Astrocyte (in vitro differentiated cells and primary cell): Measurements from ENCODE around the gene MAN2A1. TPM values are rescaled to one million over a fixed set of nuclear protein-coding genes. Genes with fewer than 3 reads are reported as not detected.

Experiments
- DNase-seq: peaks from one replicate; pipeline ENCODE4 v3.0.0-alpha.2; 2010; ENCODE audit warnings: low read depth
- FAIRE-seq: peaks from 2 replicates; lab custom pipeline; 2011; peaks lifted over from hg19 to GRCh38; lab: Jason Lieb, UNC
- H2AFZ ChIP-seq: 2 replicates; pipeline ENCODE4 v1.6.0; 2012; ENCODE audit warnings: low read depth, low read length, inconsistent platforms
- H3K27ac ChIP-seq: 2 replicates; pipeline ENCODE4 v1.5.1; 2011; ENCODE audit warnings: low read depth, low read length, inconsistent platforms
- H3K27me3 ChIP-seq: 2 replicates; pipeline ENCODE4 v1.6.0; 2011; ENCODE audit warnings: low read length, inconsistent platforms; ENCODE audit not compliant: insufficient read depth
- H3K36me3 ChIP-seq: 2 replicates; pipeline ENCODE4 v1.5.1; 2011; ENCODE audit warnings: low read length, inconsistent platforms; ENCODE audit not compliant: insufficient read depth
- H3K4me1 ChIP-seq: 2 replicates; pipeline ENCODE4 v1.5.1; 2011; ENCODE audit warnings: low read length, inconsistent platforms; ENCODE audit not compliant: insufficient read depth
- H3K4me2 ChIP-seq: 2 replicates; pipeline ENCODE4 v1.6.0; 2012; ENCODE audit warnings: low read length, inconsistent platforms
- H3K4me3 ChIP-seq: 2 replicates; pipeline ENCODE4 v1.5.1; 2011; ENCODE audit warnings: low read depth, mild to moderate bottlenecking, low read length, inconsistent platforms; ENCODE audit not compliant: insufficient read depth
- H3K79me2 ChIP-seq: 2 replicates; pipeline ENCODE4 v1.6.0; 2012; ENCODE audit warnings: mild to moderate bottlenecking, low read length, inconsistent platforms; ENCODE audit not compliant: insufficient read depth
- H3K9ac ChIP-seq: 2 replicates; pipeline ENCODE4 v1.6.0; 2012; ENCODE audit warnings: mild to moderate bottlenecking, low read length, inconsistent platforms
- H3K9me3 ChIP-seq: 2 replicates; pipeline ENCODE4 v1.5.1; 2012; ENCODE audit warnings: low read depth, mild to moderate bottlenecking, low read length, inconsistent platforms; ENCODE audit not compliant: insufficient read depth
- H4K20me1 ChIP-seq: 2 replicates; pipeline ENCODE4 v1.6.0; 2012; ENCODE audit warnings: low read length, inconsistent platforms; ENCODE audit not compliant: insufficient read depth
- H3K27ac Mint-ChIP-seq: one replicate; pipeline ENCODE4 v1.8.0; 2021; ENCODE audit warnings: mild to moderate bottlenecking, mixed read lengths; ENCODE audit not compliant: unreplicated experiment
- H3K27me3 Mint-ChIP-seq: one replicate; pipeline ENCODE4 v1.8.0; 2021; ENCODE audit warnings: low read depth, mixed read lengths; ENCODE audit not compliant: unreplicated experiment
- H3K36me3 Mint-ChIP-seq: one replicate; pipeline ENCODE4 v1.8.0; 2021; ENCODE audit warnings: low read depth, mixed read lengths; ENCODE audit not compliant: unreplicated experiment
- H3K4me1 Mint-ChIP-seq: one replicate; pipeline ENCODE4 v1.8.0; 2021; ENCODE audit warnings: low read depth, mixed read lengths; ENCODE audit not compliant: unreplicated experiment
- H3K4me3 Mint-ChIP-seq: one replicate; pipeline ENCODE4 v1.8.0; 2021; ENCODE audit warnings: mild to moderate bottlenecking, moderate library complexity, mixed read lengths; ENCODE audit not compliant: unreplicated experiment
- H3K9me3 Mint-ChIP-seq: one replicate; pipeline ENCODE4 v1.8.0; 2021; ENCODE audit warnings: mild to moderate bottlenecking, mixed read lengths; ENCODE audit not compliant: unreplicated experiment
- CTCF ChIP-seq: IDR thresholded peaks from 2 replicates; pipeline ENCODE4 v1.5.1; 2011; ENCODE audit warnings: low read depth, mild to moderate bottlenecking, inconsistent platforms, low read length, moderate library complexity; ENCODE audit not compliant: insufficient read depth
- EZH2 ChIP-seq: IDR thresholded peaks from 2 replicates; pipeline ENCODE4 v1.6.1; 2012; ENCODE audit warnings: mild to moderate bottlenecking, low read length, inconsistent platforms; ENCODE audit not compliant: insufficient read depth
- total RNA-seq: library from RNA; stranded (reverse); gene quantifications from 2 replicates; pipeline ENCODE4 v1.2.1, GENCODE V29; 2021

MAN2A1 gene
- total RNA-seq, 1 donor from 2014 or later: 109 TPM

- Histone ChIP-seq H3K79me2 (no peaks in the 10 kb centered on the region), H3K9ac (no peak overlapping the region), H3K27ac (no peak overlapping the region), H3K4me2 (no peak overlapping the region), H2AFZ (no peak overlapping the region), H3K36me3 (peaks cover 6% of the 10 kb centered on the region), H3K9me3 (no peaks in the 10 kb centered on the region), H3K4me1 (no peaks in the 10 kb centered on the region), H4K20me1 (no peaks in the 10 kb centered on the region), H3K27me3 (no peaks in the 10 kb centered on the region), H3K4me3 (no peak overlapping the region)
- Mint-ChIP-seq H3K27ac (no peak overlapping the region), H3K36me3 (peaks cover 13% of the 10 kb centered on the region), H3K4me1 (peaks cover 13% of the 10 kb centered on the region), H3K4me3 (no peak overlapping the region), H3K9me3 (no peaks in the 10 kb centered on the region), H3K27me3 (no peaks in the 10 kb centered on the region)
- FAIRE-seq (no peak), DNase-seq (no peak)
- TF ChIP-seq CTCF (no peak), EZH2 (no peak)
Measured at GRCh38 chr5:109838157-109838556, 148.4 kb downstream of the MAN2A1 start.

DNA sequence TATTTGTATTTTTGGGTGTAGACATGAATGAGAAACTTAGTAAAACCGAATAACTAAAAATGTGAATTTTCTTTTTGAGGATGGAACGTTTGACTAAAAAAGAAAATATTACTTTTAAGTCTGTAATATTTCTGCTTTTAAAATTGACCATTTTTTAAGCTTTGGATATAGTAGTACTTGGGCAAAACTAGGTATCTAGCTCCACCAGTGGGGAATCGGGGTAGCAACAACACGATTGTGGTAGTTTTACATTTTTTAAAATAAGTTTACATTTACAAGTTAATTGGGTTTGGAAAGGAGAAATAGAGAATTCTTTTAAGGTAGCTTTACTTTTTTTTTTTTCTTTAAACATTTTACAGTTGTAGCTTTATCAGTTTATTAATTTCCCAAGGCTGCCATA lies 154.4 kb downstream of the MAN2A1 start:
- Histone ChIP-seq H4K20me1 (no peaks in the 10 kb centered on the region), H2AFZ (no peak overlapping the region), H3K27ac (peak overlapping the region; percentile 20), H3K9me3 (no peaks in the 10 kb centered on the region), H3K4me1 (peaks cover 3% of the 10 kb centered on the region), H3K27me3 (no peaks in the 10 kb centered on the region), H3K79me2 (no peaks in the 10 kb centered on the region), H3K9ac (no peak overlapping the region), H3K4me2 (no peak overlapping the region), H3K36me3 (peaks cover 11% of the 10 kb centered on the region), H3K4me3 (no peak overlapping the region)
- FAIRE-seq (no peak), DNase-seq (no peak)
- H3K9me3 Mint-ChIP-seq: no peaks in the 10 kb centered on the region
- H3K4me3 Mint-ChIP-seq: no peak overlapping the region
- H3K27me3 Mint-ChIP-seq: no peaks in the 10 kb centered on the region
- peaks cover 33% of the 10 kb centered on the region for H3K36me3 Mint-ChIP-seq
- H3K27ac Mint-ChIP-seq: peak overlapping the region; percentile 74
- no peak for TF ChIP-seq EZH2
- TF ChIP-seq CTCF: peak; percentile 30
- H3K4me1 Mint-ChIP-seq: peaks cover 15% of the 10 kb centered on the region

DNA sequence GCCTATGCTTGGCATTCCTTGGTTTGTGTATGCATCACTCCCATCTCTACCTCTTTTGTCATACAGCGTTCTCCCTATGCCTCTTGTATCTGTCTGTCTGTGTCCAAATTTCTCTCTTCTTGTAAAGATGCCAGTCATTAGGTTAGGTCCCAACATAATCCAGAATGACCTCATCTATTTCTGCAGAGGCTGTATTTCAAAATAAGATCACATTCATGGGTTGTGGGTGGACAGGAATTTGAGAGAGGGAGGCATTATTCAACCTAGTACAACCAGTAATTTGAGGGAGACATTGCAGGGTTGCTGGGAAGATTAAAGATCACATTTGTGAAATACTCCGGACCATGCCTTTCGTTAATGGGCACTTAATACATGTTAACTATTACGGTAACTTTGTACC lies 155.0 kb downstream of the MAN2A1 start:
- Histone ChIP-seq H3K9ac (no peak overlapping the region), H3K27ac (peak overlapping the region; percentile 20), H3K9me3 (no peaks in the 10 kb centered on the region), H4K20me1 (no peaks in the 10 kb centered on the region), H3K4me2 (no peak overlapping the region), H3K4me3 (no peak overlapping the region), H3K36me3 (peaks cover 11% of the 10 kb centered on the region), H3K79me2 (no peaks in the 10 kb centered on the region), H3K27me3 (no peaks in the 10 kb centered on the region), H3K4me1 (peaks cover 3% of the 10 kb centered on the region), H2AFZ (no peak overlapping the region)
- Mint-ChIP-seq H3K4me3 (no peak overlapping the region), H3K36me3 (peaks cover 33% of the 10 kb centered on the region), H3K4me1 (peaks cover 15% of the 10 kb centered on the region), H3K9me3 (no peaks in the 10 kb centered on the region), H3K27ac (peak overlapping the region; percentile 74), H3K27me3 (no peaks in the 10 kb centered on the region)
- DNase-seq (peak; percentile 78), FAIRE-seq (no peak)
- TF ChIP-seq EZH2: no peak
- no peak for TF ChIP-seq CTCF
